Retinal pigment epithelial cell (primary cell): ENCODE results near the gene MBD6.

Experiments
- DNase-seq: peaks from one replicate; pipeline ENCODE4 v3.0.0-alpha.2; 2010; ENCODE audit warnings: low read depth
- H3K4me3 ChIP-seq: 2 replicates; pipeline ENCODE4 v1.5.1; 2011; ENCODE audit warnings: mild to moderate bottlenecking, low read length, control low read depth, moderate library complexity
- CTCF ChIP-seq: conservative IDR thresholded peaks from 2 replicates; pipeline ENCODE4 v1.5.1; 2011; ENCODE audit warnings: low read depth, low read length, control low read depth, inconsistent platforms

Gene MBD6

GRCh38 chr12:57535764-57536596 is 13.4 kb downstream of the MBD6 start:
- no peak overlapping the region for H3K4me3 ChIP-seq
- no peak for DNase-seq
- no peak for TF ChIP-seq CTCF

DNA sequence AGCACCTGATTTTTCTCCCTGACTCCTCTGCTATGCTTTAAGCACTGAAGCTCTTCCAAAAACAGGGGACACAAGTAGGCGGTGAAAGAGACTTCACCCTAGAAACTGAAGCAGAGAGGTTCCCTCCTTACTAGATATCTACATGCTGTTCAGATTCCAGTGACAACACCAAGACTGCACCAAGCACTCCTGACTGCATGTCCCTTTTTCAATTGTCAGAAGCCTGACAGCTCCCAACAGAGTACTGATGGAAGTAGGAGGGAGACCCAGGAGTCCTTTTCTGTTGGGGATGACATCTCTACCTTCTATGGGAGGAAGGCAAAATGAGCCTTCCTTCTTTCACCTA is 13.9 kb downstream of the MBD6 start:
- no peak overlapping the region for H3K4me3 ChIP-seq
- TF ChIP-seq CTCF = no peak
- no peak for DNase-seq

DNA sequence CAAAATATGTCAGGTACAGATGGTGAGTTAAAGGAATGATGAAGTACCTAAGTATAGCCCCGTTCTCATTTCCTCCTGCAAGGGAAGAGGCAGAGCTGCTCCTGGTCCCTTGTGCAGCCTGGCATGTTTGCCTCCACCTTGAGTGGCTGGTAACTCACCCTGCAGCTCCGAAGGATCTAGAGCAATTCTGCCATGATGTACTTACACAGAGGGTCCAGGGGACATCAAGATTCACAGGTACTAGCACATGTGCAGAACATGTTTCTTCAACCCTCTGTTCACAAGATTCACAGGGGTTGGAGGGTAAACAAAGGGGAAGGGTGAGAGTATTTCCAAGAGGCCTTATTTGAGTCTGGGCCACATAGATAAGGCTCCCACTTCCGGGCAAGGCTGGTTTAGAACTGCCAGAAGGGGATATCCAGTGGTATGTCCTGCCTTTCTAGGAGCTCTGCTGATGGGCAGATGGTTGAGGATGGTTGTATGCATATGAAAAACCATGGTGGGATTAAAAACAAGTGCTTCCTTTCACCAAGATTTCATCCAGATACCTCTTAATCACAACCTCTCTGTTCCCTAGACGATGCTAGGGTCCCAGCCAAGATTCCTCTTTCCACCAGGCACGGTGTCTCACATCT is 16.6 kb downstream of the MBD6 start:
- no peak overlapping the region for H3K4me3 ChIP-seq
- TF ChIP-seq CTCF = no peak
- no peak for DNase-seq

- no peak overlapping the region for H3K4me3 ChIP-seq
- DNase-seq = no peak
- TF ChIP-seq CTCF = no peak
These were observed 18.4 kb downstream of the MBD6 start for GRCh38 chr12:57541001-57541400.

DNA sequence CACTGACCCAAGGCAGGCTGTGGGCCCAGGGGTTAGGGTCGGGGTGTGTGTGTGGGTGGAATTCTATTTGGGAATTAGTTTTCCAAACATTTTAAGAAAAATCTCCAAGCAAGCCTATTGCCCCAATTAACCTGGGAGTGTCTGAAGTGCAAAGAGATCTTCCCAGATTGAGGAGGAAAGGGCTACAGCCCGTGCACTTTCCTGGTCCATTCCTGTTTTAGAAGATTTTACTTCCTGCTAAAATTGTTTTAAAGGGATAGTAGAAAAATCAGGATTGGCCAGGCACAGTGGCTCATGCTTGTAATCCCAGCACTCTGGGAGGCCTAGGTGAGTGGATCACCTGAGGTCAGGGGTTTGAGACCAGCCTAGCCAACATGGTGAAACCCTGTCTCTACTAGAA is 19.1 kb downstream of the MBD6 start:
- no peak for DNase-seq
- no peak overlapping the region for H3K4me3 ChIP-seq
- TF ChIP-seq CTCF = no peak

- H3K4me3 ChIP-seq = no peak overlapping the region
- no peak for DNase-seq
- TF ChIP-seq CTCF = no peak
These were observed 21.0 kb downstream of the MBD6 start for GRCh38 chr12:57543581-57543980.

GRCh38 chr12:57545809-57546437 is 23.3 kb downstream of the MBD6 start:
- no peak for TF ChIP-seq CTCF
- no peak for DNase-seq
- H3K4me3 ChIP-seq = peak overlapping the region; percentile 94
